Measurements from ENCODE around the gene TMEM87A. TPM values are rescaled to one million over a fixed set of nuclear protein-coding genes. Genes with fewer than 3 reads are reported as not detected.

Gene TMEM87A
- total RNA-seq, 8 experiments from 2014 or later: 34.9 to 88.9 (median 50.2) TPM

- in situ Hi-C loops (cut with MboI; ENCODE audit: low pct_unique_long_range_greater_than_20kb in 2 of 9, low sequenced_read_pairs in 9 of 9, unreplicated experiment in 9 of 9): no loop called here
- H3K4me3 ChIP-seq: no peak overlapping the region
- H3K4me1 ChIP-seq (replicated peaks in 1 of 2): peaks cover 5 to 11% of the 10 kb centered on the region in 2 donors
- no peak for ATAC-seq (replicated peaks in 6 of 8)
- no peak overlapping the region for H3K27ac ChIP-seq
Measured at GRCh38 chr15:42213511-42213910, 59.7 kb downstream of the TMEM87A start.

- WGBS, 10 experiments: 67 to 100% (median 100%) methylated on average over 1 to 4 of the region's 4 CpGs; no CpG with 5 or more reads in 1 of the 10 experiments
- Histone ChIP-seq H3K27ac (no peak overlapping the region), H3K4me1 (replicated peaks in 1 of 2) (peaks cover 14 to 23% of the 10 kb centered on the region in 2 donors), H3K4me3 (no peak overlapping the region)
- in situ Hi-C loops (cut with MboI; ENCODE audit: low pct_unique_long_range_greater_than_20kb in 2 of 9, low sequenced_read_pairs in 9 of 9, unreplicated experiment in 9 of 9): no loop called here
- ATAC-seq (replicated peaks in 6 of 8): no peak
Measured at GRCh38 chr15:42210696-42211095, 62.5 kb downstream of the TMEM87A start.

- in situ Hi-C loops (cut with MboI; ENCODE audit: low pct_unique_long_range_greater_than_20kb in 2 of 9, low sequenced_read_pairs in 9 of 9, unreplicated experiment in 9 of 9): no loop called here
- peaks cover 11 to 14% of the 10 kb centered on the region in 2 donors for H3K4me1 ChIP-seq (replicated peaks in 1 of 2)
- H3K27ac ChIP-seq: peak within 1 kb of the TSS; percentile 85 to 92
- ATAC-seq (replicated peaks in 6 of 8): peak; percentile 97 to 100 (median 99)
- 0 to 33% (median 3%) methylated on average over 1 to 21 of the region's 45 CpGs; no CpG with 5 or more reads in 1 of the 10 experiments for WGBS, 10 experiments
- H3K4me3 ChIP-seq: peak within 1 kb of the TSS; percentile 68 to 97 (median 85)
Measured at GRCh38 chr15:42207674-42208579, 65.3 kb downstream of the TMEM87A start, which contains the start of gene VPS39. Gene VPS39 (minus strand): TSS chr15:42208304. CDS start chr15:42208153, 151 bp downstream.

GRCh38 chr15:42206406-42206805 is 66.8 kb downstream of the TMEM87A start:
- no peak overlapping the region for H3K27ac ChIP-seq
- WGBS, 10 experiments: 14 to 100% (median 86%) methylated on average over 1 to 4 of the region's 4 CpGs; no CpG with 5 or more reads in 1 of the 10 experiments
- in situ Hi-C loops (cut with MboI; ENCODE audit: low pct_unique_long_range_greater_than_20kb in 2 of 9, low sequenced_read_pairs in 9 of 9, unreplicated experiment in 9 of 9): no loop called here
- H3K4me1 ChIP-seq (replicated peaks in 1 of 2): peaks cover 11 to 18% of the 10 kb centered on the region in 2 donors
- ATAC-seq (replicated peaks in 6 of 8): no peak
- H3K4me3 ChIP-seq: peak overlapping the region in 1 of 5 donors; percentile 9

- Histone ChIP-seq H3K4me1 (replicated peaks in 1 of 2) (peaks cover 11 to 18% of the 10 kb centered on the region in 2 donors), H3K4me3 (no peak overlapping the region), H3K27ac (no peak overlapping the region)
- in situ Hi-C loops (cut with MboI; ENCODE audit: low pct_unique_long_range_greater_than_20kb in 2 of 9, low sequenced_read_pairs in 9 of 9, unreplicated experiment in 9 of 9): no loop called here
- ATAC-seq (replicated peaks in 6 of 8): no peak
- 80 to 100% (median 96%) methylated on average over 1 to 3 of the region's 3 CpGs; no CpG with 5 or more reads in 3 of the 10 experiments for WGBS, 10 experiments
Measured at GRCh38 chr15:42203891-42204290, 69.3 kb downstream of the TMEM87A start.

- H3K27ac ChIP-seq: no peak overlapping the region
- in situ Hi-C loops (cut with MboI; ENCODE audit: low pct_unique_long_range_greater_than_20kb in 2 of 9, low sequenced_read_pairs in 9 of 9, unreplicated experiment in 9 of 9): no loop called here
- 50 to 86% (median 68%) methylated on average over 1 to 2 of the region's 2 CpGs for WGBS, 10 experiments
- peaks cover 5 to 13% of the 10 kb centered on the region in 2 donors for H3K4me1 ChIP-seq (replicated peaks in 1 of 2)
- ATAC-seq (replicated peaks in 6 of 8): no peak
- no peak overlapping the region for H3K4me3 ChIP-seq
Measured at GRCh38 chr15:42202653-42203052, 70.6 kb downstream of the TMEM87A start.

- no peak for ATAC-seq (replicated peaks in 6 of 8)
- no peak overlapping the region for H3K4me3 ChIP-seq
- H3K27ac ChIP-seq: no peak overlapping the region
- in situ Hi-C loops (cut with MboI; ENCODE audit: low pct_unique_long_range_greater_than_20kb in 2 of 9, low sequenced_read_pairs in 9 of 9, unreplicated experiment in 9 of 9): no loop called here
- peaks cover 0 to 8% of the 10 kb centered on the region in 2 donors for H3K4me1 ChIP-seq (replicated peaks in 1 of 2)
- 88 to 100% (median 100%) methylated on average over 1 of the region's 1 CpG; no CpG with 5 or more reads in 5 of the 10 experiments for WGBS, 10 experiments
Measured at GRCh38 chr15:42201801-42202200, 71.4 kb downstream of the TMEM87A start.

- no peak for ATAC-seq (replicated peaks in 6 of 8)
- 59 to 94% (median 90%) methylated on average over 1 to 5 of the region's 5 CpGs; no CpG with 5 or more reads in 1 of the 10 experiments for WGBS, 10 experiments
- in situ Hi-C loops (cut with MboI; ENCODE audit: low pct_unique_long_range_greater_than_20kb in 2 of 9, low sequenced_read_pairs in 9 of 9, unreplicated experiment in 9 of 9): no loop called here
- H3K4me3 ChIP-seq: no peak overlapping the region
- H3K27ac ChIP-seq: no peak overlapping the region
- peaks cover 0 to 4% of the 10 kb centered on the region in 2 donors for H3K4me1 ChIP-seq (replicated peaks in 1 of 2)
Measured at GRCh38 chr15:42199126-42199525, 74.1 kb downstream of the TMEM87A start.

- H3K27ac ChIP-seq: no peak overlapping the region
- 83 to 100% (median 100%) methylated on average over 1 of the region's 1 CpG; no CpG with 5 or more reads in 4 of the 10 experiments for WGBS, 10 experiments
- in situ Hi-C loops (cut with MboI; ENCODE audit: low pct_unique_long_range_greater_than_20kb in 2 of 9, low sequenced_read_pairs in 9 of 9, unreplicated experiment in 9 of 9): no loop called here
- no peak overlapping the region for H3K4me3 ChIP-seq
- peak in 1 of 8 experiments; percentile 71 for ATAC-seq (replicated peaks in 6 of 8)
- peaks cover 0 to 4% of the 10 kb centered on the region in 2 donors for H3K4me1 ChIP-seq (replicated peaks in 1 of 2)
Measured at GRCh38 chr15:42198516-42198915, 74.7 kb downstream of the TMEM87A start.

- H3K4me3 ChIP-seq: no peak overlapping the region
- H3K4me1 ChIP-seq (replicated peaks in 1 of 2): no peaks in the 10 kb centered on the region
- in situ Hi-C loops (cut with MboI; ENCODE audit: low pct_unique_long_range_greater_than_20kb in 2 of 9, low sequenced_read_pairs in 9 of 9, unreplicated experiment in 9 of 9): no loop called here
- 60 to 100% (median 98%) methylated on average over 1 to 5 of the region's 5 CpGs; no CpG with 5 or more reads in 1 of the 10 experiments for WGBS, 10 experiments
- ATAC-seq (replicated peaks in 6 of 8): peak in 3 of 8 experiments; percentile 24 to 56 (median 41)
- no peak overlapping the region for H3K27ac ChIP-seq
Measured at GRCh38 chr15:42194513-42194912, 78.7 kb downstream of the TMEM87A start.

- no peak overlapping the region for H3K27ac ChIP-seq
- in situ Hi-C loops (cut with MboI; ENCODE audit: low pct_unique_long_range_greater_than_20kb in 2 of 9, low sequenced_read_pairs in 9 of 9, unreplicated experiment in 9 of 9): no loop called here
- H3K4me3 ChIP-seq: no peak overlapping the region
- H3K4me1 ChIP-seq (replicated peaks in 1 of 2): no peaks in the 10 kb centered on the region
- 80 to 100% (median 94%) methylated on average over 1 to 3 of the region's 3 CpGs for WGBS, 10 experiments
- ATAC-seq (replicated peaks in 6 of 8): no peak
Measured at GRCh38 chr15:42193383-42193782, 79.8 kb downstream of the TMEM87A start.

- ATAC-seq (replicated peaks in 6 of 8): no peak
- Histone ChIP-seq H3K4me3 (no peak overlapping the region), H3K27ac (no peak overlapping the region), H3K4me1 (replicated peaks in 1 of 2) (no peaks in the 10 kb centered on the region)
- in situ Hi-C loops (cut with MboI; ENCODE audit: low pct_unique_long_range_greater_than_20kb in 2 of 9, low sequenced_read_pairs in 9 of 9, unreplicated experiment in 9 of 9): no loop called here
- WGBS, 10 experiments: 83 to 100% (median 95%) methylated on average over 4 to 8 of the region's 8 CpGs; no CpG with 5 or more reads in 3 of the 10 experiments
Measured at GRCh38 chr15:42191610-42192346, 81.5 kb downstream of the TMEM87A start.

GRCh38 chr15:42190370-42190769 is 82.9 kb downstream of the TMEM87A start:
- in situ Hi-C loops (cut with MboI; ENCODE audit: low pct_unique_long_range_greater_than_20kb in 2 of 9, low sequenced_read_pairs in 9 of 9, unreplicated experiment in 9 of 9): no loop called here
- Histone ChIP-seq H3K4me3 (no peak overlapping the region), H3K27ac (no peak overlapping the region), H3K4me1 (replicated peaks in 1 of 2) (no peaks in the 10 kb centered on the region)
- WGBS, 10 experiments: 65 to 100% (median 100%) methylated on average over 1 to 2 of the region's 2 CpGs; no CpG with 5 or more reads in 1 of the 10 experiments
- no peak for ATAC-seq (replicated peaks in 6 of 8)
